Transverse colon (tissue), 4 donors: Measurements from ENCODE around the gene ARL6IP4. TPM values are rescaled to one million over a fixed set of nuclear protein-coding genes. Genes with fewer than 3 reads are reported as not detected.
"Not testable (repeated sequence)": the region's sequence is repeated elsewhere in the genome, so short reads cannot be mapped to it uniquely, and the experiment has no call there.

ENCODE experiments used
- DNase-seq: peaks from one replicate; pipeline ENCODE4 v3.0.0-alpha.2; 2019
- H3K27ac ChIP-seq, 4 donors: fragments of 200-600 bp; sonication (generic); 2 replicates each; pipeline ENCODE4 v1.5.1; 2016 to 2018; ENCODE audit warnings: inconsistent platforms in 4 of 4
- H3K27me3 ChIP-seq: fragments of 200-600 bp; sonication (generic); 2 replicates; pipeline ENCODE4 v1.5.1; 2017; ENCODE audit warnings: inconsistent platforms
- H3K36me3 ChIP-seq, 4 donors: fragments of 200-600 bp; sonication (generic); 2 replicates each; pipeline ENCODE4 v1.5.1; 2017 to 2019; ENCODE audit warnings: inconsistent platforms in 4 of 4
- H3K4me1 ChIP-seq, 4 donors: fragments of 200-600 bp; sonication (generic); 2 replicates each; pipeline ENCODE4 v1.5.1; 2017 to 2020; ENCODE audit warnings: inconsistent platforms in 4 of 4
- H3K4me3 ChIP-seq, 4 donors: fragments of 200-600 bp; sonication (generic); 1 replicate in 1 of 4; 2 replicates in 3 of 4; pipeline versions ENCODE4 v1.5.1 to v1.6.1; 2017 to 2019; ENCODE audit warnings: inconsistent platforms in 4 of 4
- H3K9me3 ChIP-seq, 2 donors: fragments of 200-600 bp; sonication (generic); 2 replicates each; pipeline ENCODE4 v1.5.1; 2017 to 2019; ENCODE audit warnings: inconsistent platforms in 2 of 2
- EP300 ChIP-seq: sonication (generic); formaldehyde crosslinking; IDR thresholded peaks from one replicate; pipeline ENCODE4 v1.6.1; 2017; ENCODE audit warnings: antibody characterized with exemption, low read depth
- POLR2A ChIP-seq: fragments of 450-650 bp; IDR thresholded peaks from one replicate; pipeline ENCODE4 v1.6.1; 2016; ENCODE audit warnings: antibody characterized with exemption, mild to moderate bottlenecking, moderate library complexity
- POLR2AphosphoS5 ChIP-seq, 3 donors: sonication (generic); formaldehyde crosslinking; IDR thresholded peaks; one replicate each; pipeline ENCODE4 v1.6.1; 2016; ENCODE audit warnings: antibody characterized with exemption in 3 of 3
- WGBS, 2 donors: methylation state at CpG; one replicate each; pipeline ENCODE4 v1.1.5; 2018; ENCODE audit warnings: low coverage in 1 of 2; 5-methylcytosine and 5-hydroxymethylcytosine counted together
- in situ Hi-C, 4 donors: fragments of 200-750 bp; cut with MboI; loops; one replicate each; pipeline versions ENCODE4 v1.15.0 to v1.15.1; 2017; ENCODE audit warnings: low sequenced_read_pairs in 3 of 4, low pct_ligation_motif_present in 1 of 4, low pct_unique_long_range_greater_than_20kb in 1 of 4
- intact Hi-C: fragments of 100-400 bp; cut with DNase I; formaldehyde crosslinking; loops from one replicate; pipeline ENCODE4 v1.15.1; 2023; ENCODE audit warnings: low total_unique reads
- total RNA-seq, 4 donors: library from RNA; depleted of rRNA; stranded (reverse); fragments of >200 nt; gene quantifications; one replicate each; pipeline ENCODE4 v1.1.0, GENCODE V29; 2016
- TF ChIP-seq, protein P1 (sequence below), 5 experiments: fragments of 200-600 bp in 3 of 5; fragments of 450-650 bp in 2 of 5; sonication (generic) in 3 of 5; IDR thresholded peaks; 1 replicate in 2 of 5; 2 replicates in 3 of 5; pipeline ENCODE4 v1.5.1; 2016 to 2017; ENCODE audit warnings: antibody characterized with exemption in 5 of 5, inconsistent platforms in 3 of 5, mild to moderate bottlenecking in 2 of 5, moderate library complexity in 1 of 5

ARL6IP4 gene
- total RNA-seq, 4 donors from 2014 or later, result 77.4 to 225 (median 184) TPM

- TF ChIP-seq, protein P1, sequence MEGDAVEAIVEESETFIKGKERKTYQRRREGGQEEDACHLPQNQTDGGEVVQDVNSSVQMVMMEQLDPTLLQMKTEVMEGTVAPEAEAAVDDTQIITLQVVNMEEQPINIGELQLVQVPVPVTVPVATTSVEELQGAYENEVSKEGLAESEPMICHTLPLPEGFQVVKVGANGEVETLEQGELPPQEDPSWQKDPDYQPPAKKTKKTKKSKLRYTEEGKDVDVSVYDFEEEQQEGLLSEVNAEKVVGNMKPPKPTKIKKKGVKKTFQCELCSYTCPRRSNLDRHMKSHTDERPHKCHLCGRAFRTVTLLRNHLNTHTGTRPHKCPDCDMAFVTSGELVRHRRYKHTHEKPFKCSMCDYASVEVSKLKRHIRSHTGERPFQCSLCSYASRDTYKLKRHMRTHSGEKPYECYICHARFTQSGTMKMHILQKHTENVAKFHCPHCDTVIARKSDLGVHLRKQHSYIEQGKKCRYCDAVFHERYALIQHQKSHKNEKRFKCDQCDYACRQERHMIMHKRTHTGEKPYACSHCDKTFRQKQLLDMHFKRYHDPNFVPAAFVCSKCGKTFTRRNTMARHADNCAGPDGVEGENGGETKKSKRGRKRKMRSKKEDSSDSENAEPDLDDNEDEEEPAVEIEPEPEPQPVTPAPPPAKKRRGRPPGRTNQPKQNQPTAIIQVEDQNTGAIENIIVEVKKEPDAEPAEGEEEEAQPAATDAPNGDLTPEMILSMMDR (IDR thresholded peaks at IDR 0.05), result no peak
- TF ChIP-seq POLR2A (no peak), EP300 (no peak), POLR2AphosphoS5 (IDR thresholded peaks at IDR 0.05) (no peak)
- intact Hi-C loops (no loop called here), in situ Hi-C loops (no loop called here)
- H3K36me3 ChIP-seq, result no peaks in the 10 kb centered on the region
- no peak for DNase-seq
- WGBS, 2 donors, result 92% methylated on average over 19 of the region's 19 CpGs; no CpG with 5 or more reads in 1 of the 2 donors
- no peaks in the 10 kb centered on the region for H3K9me3 ChIP-seq
- no peak overlapping the region for H3K27ac ChIP-seq
- H3K4me1 ChIP-seq, result peaks cover 0 to under 1% (median 0%) of the 10 kb centered on the region in 4 donors
- no peak overlapping the region for H3K4me3 ChIP-seq
- no peaks in the 10 kb centered on the region for H3K27me3 ChIP-seq
Measured at GRCh38 chr12:123013185-123014095, 33.0 kb downstream of the ARL6IP4 start.

GRCh38 chr12:123014473-123014872, 34.0 kb downstream of the ARL6IP4 start:
- in situ Hi-C loops, H3K9me3 ChIP-seq, DNase-seq, H3K27me3 ChIP-seq, H3K4me3 ChIP-seq, H3K27ac ChIP-seq, H3K36me3 ChIP-seq, intact Hi-C loops: not testable (repeated sequence)
- H3K4me1 ChIP-seq, result peaks cover 0 to 11% (median 4%) of the 10 kb centered on the region in 4 donors
- WGBS, 2 donors, result 71 to 94% methylated on average over 1 to 4 of the region's 4 CpGs

- WGBS, 2 donors, result 80 to 100% methylated on average over 1 of the region's 1 CpG
- H3K4me1 ChIP-seq, result peaks cover 0 to 12% (median 5%) of the 10 kb centered on the region in 4 donors
- intact Hi-C loops (no loop called here), in situ Hi-C loops (no loop called here)
- no peaks in the 10 kb centered on the region for H3K36me3 ChIP-seq
- H3K9me3 ChIP-seq, result no peaks in the 10 kb centered on the region
- no peak overlapping the region for H3K4me3 ChIP-seq
- DNase-seq, result no peak
- no peak for TF ChIP-seq POLR2A
- no peak for TF ChIP-seq POLR2AphosphoS5 (IDR thresholded peaks at IDR 0.05)
- TF ChIP-seq, protein P1 (IDR thresholded peaks at IDR 0.05), result no peak
- TF ChIP-seq EP300, result no peak
- H3K27ac ChIP-seq, result no peak overlapping the region
- no peaks in the 10 kb centered on the region for H3K27me3 ChIP-seq
Measured at GRCh38 chr12:123017753-123018152, 37.3 kb downstream of the ARL6IP4 start.

GRCh38 chr12:123019841-123020138, 39.3 kb downstream of the ARL6IP4 start:
- Histone ChIP-seq H3K4me1 (peaks cover 0 to 21% (median 8%) of the 10 kb centered on the region in 4 donors), H3K27me3 (no peaks in the 10 kb centered on the region), H3K36me3 (no peaks in the 10 kb centered on the region), H3K27ac (peak overlapping the region in 1 of 4 donors; percentile 13), H3K9me3 (no peaks in the 10 kb centered on the region), H3K4me3 (no peak overlapping the region)
- in situ Hi-C loops, result no loop called here
- 74% methylated on average over 2 of the region's 2 CpGs; no CpG with 5 or more reads in 1 of the 2 donors for WGBS, 2 donors
- DNase-seq, result no peak
- intact Hi-C loops, result no loop called here
- TF ChIP-seq POLR2AphosphoS5 (IDR thresholded peaks at IDR 0.05) (no peak), EP300 (no peak), POLR2A (no peak)
- TF ChIP-seq, protein P1 (IDR thresholded peaks at IDR 0.05), result no peak
